WTC11 (cell line): ENCODE data around the gene KCNQ2. TPM values are rescaled to one million over a fixed set of nuclear protein-coding genes. Genes with fewer than 3 reads are reported as not detected.
A peak's percentile ranks its signal among the peaks of the same experiment; 100 is the strongest.

ENCODE experiments used
- GABPB1 ChIP-seq: sonication (generic); formaldehyde crosslinking; IDR thresholded peaks from 2 replicates; pipeline ENCODE4 v1.8.1; 2023; ENCODE audit warnings: mild to moderate bottlenecking, missing genetic modification reagents
- HMGA2 ChIP-seq: fragments of 250-450 bp; sonication (Bioruptor Pico); IDR thresholded peaks from 2 replicates; pipeline ENCODE4 v1.4.0; 2021; ENCODE audit warnings: mild to moderate bottlenecking, moderate library complexity
- JAZF1 ChIP-seq: fragments of 250-450 bp; sonication (Bioruptor Pico); IDR thresholded peaks from 2 replicates; pipeline ENCODE4 v1.9.0; 2021; ENCODE audit warnings: moderate library complexity, mild to moderate bottlenecking, inconsistent platforms
- MYBL2 ChIP-seq: sonication (generic); formaldehyde crosslinking; IDR thresholded peaks from 2 replicates; pipeline ENCODE4 v1.8.1; 2023; ENCODE audit warnings: mild to moderate bottlenecking, moderate library complexity, missing genetic modification reagents
- NFE2L1 ChIP-seq: sonication (generic); formaldehyde crosslinking; IDR thresholded peaks from 2 replicates; pipeline ENCODE4 v1.8.1; 2023; ENCODE audit warnings: missing genetic modification reagents
- NR3C1 ChIP-seq: sonication (generic); formaldehyde crosslinking; conservative IDR thresholded peaks from 2 replicates; pipeline ENCODE4 v1.8.1; 2023; ENCODE audit warnings: low read depth, mild to moderate bottlenecking, missing genetic modification reagents
- RELA ChIP-seq: sonication (generic); formaldehyde crosslinking; IDR thresholded peaks from 2 replicates; pipeline ENCODE4 v1.8.1; 2022; ENCODE audit warnings: missing genetic modification reagents, mild to moderate bottlenecking, borderline replicate concordance
- SMAD4 ChIP-seq: sonication (generic); formaldehyde crosslinking; IDR thresholded peaks from 2 replicates; pipeline ENCODE4 v1.8.0; 2022; ENCODE audit warnings: mild to moderate bottlenecking, missing genetic modification reagents
- SOX15 ChIP-seq: fragments of 250-450 bp; sonication (Bioruptor Pico); IDR thresholded peaks from 2 replicates; pipeline ENCODE4 v1.9.0; 2021; ENCODE audit warnings: mild to moderate bottlenecking
- TCF7 ChIP-seq: sonication (generic); formaldehyde crosslinking; IDR thresholded peaks from 2 replicates; pipeline ENCODE4 v1.8.0; 2022; ENCODE audit warnings: mild to moderate bottlenecking, low read depth, missing genetic modification reagents, moderate library complexity
- TEAD1 ChIP-seq: sonication (generic); formaldehyde crosslinking; IDR thresholded peaks from 2 replicates; pipeline ENCODE4 v1.8.0; 2022; ENCODE audit warnings: mild to moderate bottlenecking, missing genetic modification reagents
- TEAD4 ChIP-seq: sonication (generic); formaldehyde crosslinking; IDR thresholded peaks from 2 replicates; pipeline ENCODE4 v1.8.0; 2022; ENCODE audit warnings: mild to moderate bottlenecking, missing genetic modification reagents
- TP53 ChIP-seq: sonication (generic); formaldehyde crosslinking; IDR thresholded peaks from 2 replicates; pipeline ENCODE4 v1.8.1; 2023; ENCODE audit warnings: mild to moderate bottlenecking, missing genetic modification reagents
- ZNF232 ChIP-seq: sonication (generic); formaldehyde crosslinking; IDR thresholded peaks from 2 replicates; pipeline ENCODE4 v1.8.0; 2022; ENCODE audit warnings: mild to moderate bottlenecking, missing genetic modification reagents
- total RNA-seq: library from RNA; stranded (reverse); gene quantifications from 3 replicates; pipeline ENCODE4 v1.2.3, GENCODE V29; 2021
- TF ChIP-seq, protein P1 (sequence below): fragments of 250-450 bp; sonication (Bioruptor Pico); IDR thresholded peaks from 2 replicates; pipeline ENCODE4 v1.9.0; 2021; ENCODE audit warnings: moderate library complexity, mild to moderate bottlenecking, inconsistent platforms, borderline replicate concordance
- TF ChIP-seq, protein P2 (sequence below): sonication (generic); formaldehyde crosslinking; IDR thresholded peaks from 2 replicates; pipeline ENCODE4 v1.8.0; 2022; ENCODE audit warnings: missing genetic modification reagents
- TF ChIP-seq, protein P3 (sequence below): sonication (generic); formaldehyde crosslinking; IDR thresholded peaks from 2 replicates; pipeline ENCODE4 v1.8.1; 2023; ENCODE audit warnings: mild to moderate bottlenecking, missing genetic modification reagents, borderline replicate concordance
- TF ChIP-seq, protein P4 (sequence below): sonication (generic); formaldehyde crosslinking; IDR thresholded peaks from 2 replicates; pipeline ENCODE4 v1.8.1; 2022; ENCODE audit warnings: missing genetic modification reagents, borderline replicate concordance
- TF ChIP-seq, protein P5 (sequence below): sonication (generic); formaldehyde crosslinking; IDR thresholded peaks from 2 replicates; pipeline ENCODE4 v1.8.0; 2022; ENCODE audit warnings: mild to moderate bottlenecking, missing genetic modification reagents
- TF ChIP-seq, protein P6 (sequence below): sonication (generic); formaldehyde crosslinking; IDR thresholded peaks from 2 replicates; pipeline ENCODE4 v1.8.0; 2023; ENCODE audit warnings: missing genetic modification reagents
- TF ChIP-seq, protein P7 (sequence below): sonication (generic); formaldehyde crosslinking; IDR thresholded peaks from 2 replicates; pipeline ENCODE4 v1.8.1; 2022; ENCODE audit warnings: mild to moderate bottlenecking, moderate library complexity, missing genetic modification reagents
- TF ChIP-seq, protein P8 (sequence below): sonication (generic); formaldehyde crosslinking; conservative IDR thresholded peaks from 2 replicates; pipeline ENCODE4 v1.8.1; 2023; ENCODE audit warnings: mild to moderate bottlenecking, low read depth, missing genetic modification reagents, moderate library complexity
- TF ChIP-seq, protein P9 (sequence below): fragments of 250-450 bp; sonication (Bioruptor Pico); IDR thresholded peaks from 2 replicates; pipeline ENCODE4 v1.8.0; 2021; ENCODE audit warnings: mild to moderate bottlenecking

Gene KCNQ2
- total RNA-seq, 1 experiment from 2014 or later, result 99.8 TPM

DNA sequence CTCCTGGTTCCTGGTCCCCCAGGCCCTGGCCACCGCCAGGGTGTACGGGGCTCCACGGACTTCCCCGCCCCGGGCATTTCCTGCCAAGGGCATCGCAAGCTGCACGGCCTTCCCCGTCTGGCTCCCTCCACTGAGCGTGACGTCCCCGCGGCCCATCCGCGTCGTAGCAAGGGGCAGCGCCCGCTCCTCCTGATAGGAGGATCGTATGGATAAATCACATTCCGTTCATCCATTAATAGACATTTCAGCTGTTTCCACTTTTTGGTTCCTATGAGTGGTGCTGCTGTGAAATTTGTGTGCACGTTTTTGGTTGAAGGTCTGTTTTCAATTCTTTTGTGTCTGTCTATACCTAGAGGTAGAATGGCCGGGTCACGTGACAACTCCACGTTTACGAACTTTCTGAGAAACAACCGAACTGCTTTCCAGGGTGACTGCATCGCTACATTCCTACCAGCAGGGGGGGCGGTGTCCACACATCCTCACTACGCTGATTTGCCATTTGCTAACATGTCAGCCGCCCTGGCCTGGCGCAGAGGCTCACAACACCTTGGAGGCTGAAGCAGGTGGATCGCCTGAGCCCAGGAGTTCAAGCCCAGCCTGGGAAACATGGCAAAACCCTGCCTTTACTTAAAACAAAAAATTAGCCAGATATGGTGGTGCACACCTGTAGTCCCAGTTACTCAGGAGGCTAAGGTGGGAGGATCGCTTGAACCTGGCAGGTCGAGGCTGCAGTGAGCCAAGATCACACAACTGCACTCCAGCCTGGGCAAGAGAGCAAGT, 37.7 kb downstream of the KCNQ2 start (continued):
- TF ChIP-seq, protein P1, sequence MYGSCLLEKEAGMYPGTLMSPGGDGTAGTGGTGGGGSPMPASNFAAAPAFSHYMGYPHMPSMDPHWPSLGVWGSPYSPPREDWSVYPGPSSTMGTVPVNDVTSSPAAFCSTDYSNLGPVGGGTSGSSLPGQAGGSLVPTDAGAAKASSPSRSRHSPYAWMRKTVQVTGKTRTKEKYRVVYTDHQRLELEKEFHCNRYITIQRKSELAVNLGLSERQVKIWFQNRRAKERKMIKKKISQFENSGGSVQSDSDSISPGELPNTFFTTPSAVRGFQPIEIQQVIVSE (CRISPR knock-in tag), result no peak
- TF ChIP-seq RELA (no peak), JAZF1 (CRISPR knock-in tag) (no peak), SOX15 (CRISPR knock-in tag) (no peak), NR3C1 (no peak), HMGA2 (no peak), SMAD4 (CRISPR knock-in tag) (no peak), MYBL2 (no peak), TCF7 (CRISPR knock-in tag) (no peak), TEAD1 (CRISPR knock-in tag) (peak; percentile 100), NFE2L1 (CRISPR knock-in tag) (no peak), GABPB1 (CRISPR knock-in tag) (no peak), TEAD4 (CRISPR knock-in tag) (peak; percentile 99), ZNF232 (CRISPR knock-in tag) (no peak), TP53 (no peak)
- TF ChIP-seq, protein P2, sequence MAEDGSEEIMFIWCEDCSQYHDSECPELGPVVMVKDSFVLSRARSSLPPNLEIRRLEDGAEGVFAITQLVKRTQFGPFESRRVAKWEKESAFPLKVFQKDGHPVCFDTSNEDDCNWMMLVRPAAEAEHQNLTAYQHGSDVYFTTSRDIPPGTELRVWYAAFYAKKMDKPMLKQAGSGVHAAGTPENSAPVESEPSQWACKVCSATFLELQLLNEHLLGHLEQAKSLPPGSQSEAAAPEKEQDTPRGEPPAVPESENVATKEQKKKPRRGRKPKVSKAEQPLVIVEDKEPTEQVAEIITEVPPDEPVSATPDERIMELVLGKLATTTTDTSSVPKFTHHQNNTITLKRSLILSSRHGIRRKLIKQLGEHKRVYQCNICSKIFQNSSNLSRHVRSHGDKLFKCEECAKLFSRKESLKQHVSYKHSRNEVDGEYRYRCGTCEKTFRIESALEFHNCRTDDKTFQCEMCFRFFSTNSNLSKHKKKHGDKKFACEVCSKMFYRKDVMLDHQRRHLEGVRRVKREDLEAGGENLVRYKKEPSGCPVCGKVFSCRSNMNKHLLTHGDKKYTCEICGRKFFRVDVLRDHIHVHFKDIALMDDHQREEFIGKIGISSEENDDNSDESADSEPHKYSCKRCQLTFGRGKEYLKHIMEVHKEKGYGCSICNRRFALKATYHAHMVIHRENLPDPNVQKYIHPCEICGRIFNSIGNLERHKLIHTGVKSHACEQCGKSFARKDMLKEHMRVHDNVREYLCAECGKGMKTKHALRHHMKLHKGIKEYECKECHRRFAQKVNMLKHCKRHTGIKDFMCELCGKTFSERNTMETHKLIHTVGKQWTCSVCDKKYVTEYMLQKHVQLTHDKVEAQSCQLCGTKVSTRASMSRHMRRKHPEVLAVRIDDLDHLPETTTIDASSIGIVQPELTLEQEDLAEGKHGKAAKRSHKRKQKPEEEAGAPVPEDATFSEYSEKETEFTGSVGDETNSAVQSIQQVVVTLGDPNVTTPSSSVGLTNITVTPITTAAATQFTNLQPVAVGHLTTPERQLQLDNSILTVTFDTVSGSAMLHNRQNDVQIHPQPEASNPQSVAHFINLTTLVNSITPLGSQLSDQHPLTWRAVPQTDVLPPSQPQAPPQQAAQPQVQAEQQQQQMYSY, result no peak
- TF ChIP-seq, protein P3, sequence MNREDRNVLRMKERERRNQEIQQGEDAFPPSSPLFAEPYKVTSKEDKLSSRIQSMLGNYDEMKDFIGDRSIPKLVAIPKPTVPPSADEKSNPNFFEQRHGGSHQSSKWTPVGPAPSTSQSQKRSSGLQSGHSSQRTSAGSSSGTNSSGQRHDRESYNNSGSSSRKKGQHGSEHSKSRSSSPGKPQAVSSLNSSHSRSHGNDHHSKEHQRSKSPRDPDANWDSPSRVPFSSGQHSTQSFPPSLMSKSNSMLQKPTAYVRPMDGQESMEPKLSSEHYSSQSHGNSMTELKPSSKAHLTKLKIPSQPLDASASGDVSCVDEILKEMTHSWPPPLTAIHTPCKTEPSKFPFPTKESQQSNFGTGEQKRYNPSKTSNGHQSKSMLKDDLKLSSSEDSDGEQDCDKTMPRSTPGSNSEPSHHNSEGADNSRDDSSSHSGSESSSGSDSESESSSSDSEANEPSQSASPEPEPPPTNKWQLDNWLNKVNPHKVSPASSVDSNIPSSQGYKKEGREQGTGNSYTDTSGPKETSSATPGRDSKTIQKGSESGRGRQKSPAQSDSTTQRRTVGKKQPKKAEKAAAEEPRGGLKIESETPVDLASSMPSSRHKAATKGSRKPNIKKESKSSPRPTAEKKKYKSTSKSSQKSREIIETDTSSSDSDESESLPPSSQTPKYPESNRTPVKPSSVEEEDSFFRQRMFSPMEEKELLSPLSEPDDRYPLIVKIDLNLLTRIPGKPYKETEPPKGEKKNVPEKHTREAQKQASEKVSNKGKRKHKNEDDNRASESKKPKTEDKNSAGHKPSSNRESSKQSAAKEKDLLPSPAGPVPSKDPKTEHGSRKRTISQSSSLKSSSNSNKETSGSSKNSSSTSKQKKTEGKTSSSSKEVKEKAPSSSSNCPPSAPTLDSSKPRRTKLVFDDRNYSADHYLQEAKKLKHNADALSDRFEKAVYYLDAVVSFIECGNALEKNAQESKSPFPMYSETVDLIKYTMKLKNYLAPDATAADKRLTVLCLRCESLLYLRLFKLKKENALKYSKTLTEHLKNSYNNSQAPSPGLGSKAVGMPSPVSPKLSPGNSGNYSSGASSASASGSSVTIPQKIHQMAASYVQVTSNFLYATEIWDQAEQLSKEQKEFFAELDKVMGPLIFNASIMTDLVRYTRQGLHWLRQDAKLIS (CRISPR knock-in tag), result no peak
- TF ChIP-seq, protein P4, sequence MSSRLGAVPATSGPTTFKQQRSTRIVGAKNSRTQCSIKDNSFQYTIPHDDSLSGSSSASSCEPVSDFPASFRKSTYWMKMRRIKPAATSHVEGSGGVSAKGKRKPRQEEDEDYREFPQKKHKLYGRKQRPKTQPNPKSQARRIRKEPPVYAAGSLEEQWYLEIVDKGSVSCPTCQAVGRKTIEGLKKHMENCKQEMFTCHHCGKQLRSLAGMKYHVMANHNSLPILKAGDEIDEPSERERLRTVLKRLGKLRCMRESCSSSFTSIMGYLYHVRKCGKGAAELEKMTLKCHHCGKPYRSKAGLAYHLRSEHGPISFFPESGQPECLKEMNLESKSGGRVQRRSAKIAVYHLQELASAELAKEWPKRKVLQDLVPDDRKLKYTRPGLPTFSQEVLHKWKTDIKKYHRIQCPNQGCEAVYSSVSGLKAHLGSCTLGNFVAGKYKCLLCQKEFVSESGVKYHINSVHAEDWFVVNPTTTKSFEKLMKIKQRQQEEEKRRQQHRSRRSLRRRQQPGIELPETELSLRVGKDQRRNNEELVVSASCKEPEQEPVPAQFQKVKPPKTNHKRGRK (CRISPR knock-in tag), result no peak
- TF ChIP-seq, protein P5, sequence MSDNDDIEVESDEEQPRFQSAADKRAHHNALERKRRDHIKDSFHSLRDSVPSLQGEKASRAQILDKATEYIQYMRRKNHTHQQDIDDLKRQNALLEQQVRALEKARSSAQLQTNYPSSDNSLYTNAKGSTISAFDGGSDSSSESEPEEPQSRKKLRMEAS (CRISPR knock-in tag), result peak; percentile 55; the same call in 1 of the 2 replicates
- TF ChIP-seq, protein P6, sequence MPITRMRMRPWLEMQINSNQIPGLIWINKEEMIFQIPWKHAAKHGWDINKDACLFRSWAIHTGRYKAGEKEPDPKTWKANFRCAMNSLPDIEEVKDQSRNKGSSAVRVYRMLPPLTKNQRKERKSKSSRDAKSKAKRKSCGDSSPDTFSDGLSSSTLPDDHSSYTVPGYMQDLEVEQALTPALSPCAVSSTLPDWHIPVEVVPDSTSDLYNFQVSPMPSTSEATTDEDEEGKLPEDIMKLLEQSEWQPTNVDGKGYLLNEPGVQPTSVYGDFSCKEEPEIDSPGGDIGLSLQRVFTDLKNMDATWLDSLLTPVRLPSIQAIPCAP (CRISPR knock-in tag), result no peak
- TF ChIP-seq, protein P7, sequence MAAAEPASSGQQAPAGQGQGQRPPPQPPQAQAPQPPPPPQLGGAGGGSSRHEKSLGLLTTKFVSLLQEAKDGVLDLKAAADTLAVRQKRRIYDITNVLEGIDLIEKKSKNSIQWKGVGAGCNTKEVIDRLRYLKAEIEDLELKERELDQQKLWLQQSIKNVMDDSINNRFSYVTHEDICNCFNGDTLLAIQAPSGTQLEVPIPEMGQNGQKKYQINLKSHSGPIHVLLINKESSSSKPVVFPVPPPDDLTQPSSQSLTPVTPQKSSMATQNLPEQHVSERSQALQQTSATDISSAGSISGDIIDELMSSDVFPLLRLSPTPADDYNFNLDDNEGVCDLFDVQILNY (CRISPR knock-in tag), result no peak
- TF ChIP-seq, protein P8, sequence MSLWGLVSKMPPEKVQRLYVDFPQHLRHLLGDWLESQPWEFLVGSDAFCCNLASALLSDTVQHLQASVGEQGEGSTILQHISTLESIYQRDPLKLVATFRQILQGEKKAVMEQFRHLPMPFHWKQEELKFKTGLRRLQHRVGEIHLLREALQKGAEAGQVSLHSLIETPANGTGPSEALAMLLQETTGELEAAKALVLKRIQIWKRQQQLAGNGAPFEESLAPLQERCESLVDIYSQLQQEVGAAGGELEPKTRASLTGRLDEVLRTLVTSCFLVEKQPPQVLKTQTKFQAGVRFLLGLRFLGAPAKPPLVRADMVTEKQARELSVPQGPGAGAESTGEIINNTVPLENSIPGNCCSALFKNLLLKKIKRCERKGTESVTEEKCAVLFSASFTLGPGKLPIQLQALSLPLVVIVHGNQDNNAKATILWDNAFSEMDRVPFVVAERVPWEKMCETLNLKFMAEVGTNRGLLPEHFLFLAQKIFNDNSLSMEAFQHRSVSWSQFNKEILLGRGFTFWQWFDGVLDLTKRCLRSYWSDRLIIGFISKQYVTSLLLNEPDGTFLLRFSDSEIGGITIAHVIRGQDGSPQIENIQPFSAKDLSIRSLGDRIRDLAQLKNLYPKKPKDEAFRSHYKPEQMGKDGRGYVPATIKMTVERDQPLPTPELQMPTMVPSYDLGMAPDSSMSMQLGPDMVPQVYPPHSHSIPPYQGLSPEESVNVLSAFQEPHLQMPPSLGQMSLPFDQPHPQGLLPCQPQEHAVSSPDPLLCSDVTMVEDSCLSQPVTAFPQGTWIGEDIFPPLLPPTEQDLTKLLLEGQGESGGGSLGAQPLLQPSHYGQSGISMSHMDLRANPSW, result no peak
- TF ChIP-seq, protein P9, sequence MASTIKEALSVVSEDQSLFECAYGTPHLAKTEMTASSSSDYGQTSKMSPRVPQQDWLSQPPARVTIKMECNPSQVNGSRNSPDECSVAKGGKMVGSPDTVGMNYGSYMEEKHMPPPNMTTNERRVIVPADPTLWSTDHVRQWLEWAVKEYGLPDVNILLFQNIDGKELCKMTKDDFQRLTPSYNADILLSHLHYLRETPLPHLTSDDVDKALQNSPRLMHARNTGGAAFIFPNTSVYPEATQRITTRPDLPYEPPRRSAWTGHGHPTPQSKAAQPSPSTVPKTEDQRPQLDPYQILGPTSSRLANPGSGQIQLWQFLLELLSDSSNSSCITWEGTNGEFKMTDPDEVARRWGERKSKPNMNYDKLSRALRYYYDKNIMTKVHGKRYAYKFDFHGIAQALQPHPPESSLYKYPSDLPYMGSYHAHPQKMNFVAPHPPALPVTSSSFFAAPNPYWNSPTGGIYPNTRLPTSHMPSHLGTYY (CRISPR knock-in tag), result no peak
